ENCODE data around the gene FMO5. TPM values are rescaled to one million over a fixed set of nuclear protein-coding genes. Genes with fewer than 3 reads are reported as not detected.
"Not testable (repeated sequence)": the region's sequence is repeated elsewhere in the genome, so short reads cannot be mapped to it uniquely, and the experiment has no call there.

Gene FMO5
- total and polyA plus RNA-seq, 5 donors from 2014 or later: 0.28 to 1.9 (median 0.98) TPM

DNA sequence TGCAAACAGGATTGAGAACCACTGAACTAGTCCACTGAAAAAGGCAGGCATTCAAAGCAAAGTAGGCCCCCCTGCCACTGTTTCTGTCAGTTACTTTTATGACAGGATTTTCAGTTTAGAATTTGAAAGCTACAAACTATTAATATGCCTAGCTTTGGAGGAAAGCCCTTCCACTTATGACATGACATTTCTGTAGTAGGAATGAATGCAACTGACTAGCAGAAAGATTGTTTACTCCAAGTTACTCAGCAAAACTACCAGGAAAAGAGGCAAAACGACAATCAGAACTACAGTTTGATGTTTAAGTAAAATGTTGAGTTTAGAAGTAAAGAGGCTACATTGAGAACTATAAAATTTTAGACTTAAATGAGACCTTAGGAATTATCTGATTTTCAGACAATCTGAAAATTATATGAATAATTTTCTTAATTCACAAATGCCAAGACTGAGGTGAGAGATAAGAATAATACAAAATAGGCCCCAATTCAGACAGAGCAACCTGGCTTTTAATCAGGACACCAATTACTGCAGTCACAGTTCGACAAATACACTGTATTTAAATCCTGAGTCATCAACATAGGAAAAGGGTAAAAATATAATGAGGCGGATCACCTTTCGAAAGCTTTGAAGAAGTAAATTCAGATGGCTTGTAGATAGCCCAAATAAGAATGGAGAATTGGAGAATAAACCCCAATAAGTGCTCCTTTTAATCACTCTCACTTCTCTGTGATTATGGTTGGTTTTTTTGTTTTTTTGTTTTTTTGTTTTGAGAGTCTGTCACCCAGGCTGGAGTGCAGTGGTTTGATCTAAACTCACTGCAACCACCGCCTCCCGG, 55.1 kb downstream of the FMO5 start:
- no peak for DNase-seq
- H3K27me3 ChIP-seq (ENCODE audit: control insufficient read depth, insufficient read depth, low read length): no peaks in the 10 kb centered on the region
- H3K4me3 ChIP-seq (ENCODE audit: low read depth, low read length): no peak overlapping the region
- Mint-ChIP-seq H3K4me1 (peaks cover 30 to 44% (median 36%) of the 10 kb centered on the region in 4 donors), H3K27ac (peak overlapping the region in 1 of 3 donors; percentile 91), H3K36me3 (peaks cover 20% of the 10 kb centered on the region), H3K27me3 (peaks cover 4% of the 10 kb centered on the region), H3K4me3 (peak overlapping the region; percentile 92 to 100 (median 96)), H3K9me3 (no peaks in the 10 kb centered on the region)
- ATAC-seq (ENCODE audit: low read depth in 2 of 2): no peak
- H3K4me1 ChIP-seq (ENCODE audit: control insufficient read depth, insufficient read depth, low read length, poor library complexity, severe bottlenecking): peaks cover 14% of the 10 kb centered on the region
- peaks cover 23% of the 10 kb centered on the region for H3K36me3 ChIP-seq (ENCODE audit: control insufficient read depth, insufficient read depth, low read length)
- H3K27ac ChIP-seq (ENCODE audit: insufficient read depth, low read length, poor library complexity, severe bottlenecking): no peak overlapping the region
- no peaks in the 10 kb centered on the region for H3K9me3 ChIP-seq (ENCODE audit: control insufficient read depth in 2 of 2, low read length in 2 of 2)

DNA sequence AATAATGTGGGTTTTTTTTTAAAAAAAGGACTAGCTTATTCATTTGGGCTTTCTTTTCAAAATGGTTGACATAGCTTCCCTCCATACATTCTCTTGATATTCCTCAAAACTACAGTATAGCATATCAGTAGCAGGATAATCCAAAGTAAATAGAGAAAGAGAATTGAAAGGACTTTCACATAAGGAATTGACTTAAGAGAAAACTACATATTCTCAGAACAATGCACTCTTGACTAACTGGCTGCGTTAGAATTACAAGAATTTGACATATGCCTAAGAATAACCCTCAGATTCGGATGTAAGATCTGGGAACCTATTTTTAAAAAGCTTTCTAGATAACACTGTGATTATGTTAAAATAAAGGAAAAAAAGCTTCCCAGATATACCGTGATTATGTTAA, 56.0 kb downstream of the FMO5 start:
- H3K9me3 Mint-ChIP-seq: no peaks in the 10 kb centered on the region
- H3K9me3 ChIP-seq (ENCODE audit: control insufficient read depth in 2 of 2, low read length in 2 of 2): no peaks in the 10 kb centered on the region
- H3K27ac Mint-ChIP-seq: no peak overlapping the region
- peaks cover 26% of the 10 kb centered on the region for H3K36me3 ChIP-seq (ENCODE audit: control insufficient read depth, insufficient read depth, low read length)
- no peak overlapping the region for H3K27ac ChIP-seq (ENCODE audit: insufficient read depth, low read length, poor library complexity, severe bottlenecking)
- peaks cover 4% of the 10 kb centered on the region for H3K27me3 Mint-ChIP-seq
- peaks cover 20% of the 10 kb centered on the region for H3K36me3 Mint-ChIP-seq
- peak overlapping the region in 1 of 4 donors; percentile 100 for H3K4me3 Mint-ChIP-seq
- H3K4me3 ChIP-seq (ENCODE audit: low read depth, low read length): no peak overlapping the region
- ATAC-seq (ENCODE audit: low read depth in 2 of 2) (no peak), DNase-seq (no peak)
- H3K27me3 ChIP-seq (ENCODE audit: control insufficient read depth, insufficient read depth, low read length): no peaks in the 10 kb centered on the region
- H3K4me1 Mint-ChIP-seq: peaks cover 27 to 41% (median 34%) of the 10 kb centered on the region in 4 donors
- peaks cover 14% of the 10 kb centered on the region for H3K4me1 ChIP-seq (ENCODE audit: control insufficient read depth, insufficient read depth, low read length, poor library complexity, severe bottlenecking)

DNA sequence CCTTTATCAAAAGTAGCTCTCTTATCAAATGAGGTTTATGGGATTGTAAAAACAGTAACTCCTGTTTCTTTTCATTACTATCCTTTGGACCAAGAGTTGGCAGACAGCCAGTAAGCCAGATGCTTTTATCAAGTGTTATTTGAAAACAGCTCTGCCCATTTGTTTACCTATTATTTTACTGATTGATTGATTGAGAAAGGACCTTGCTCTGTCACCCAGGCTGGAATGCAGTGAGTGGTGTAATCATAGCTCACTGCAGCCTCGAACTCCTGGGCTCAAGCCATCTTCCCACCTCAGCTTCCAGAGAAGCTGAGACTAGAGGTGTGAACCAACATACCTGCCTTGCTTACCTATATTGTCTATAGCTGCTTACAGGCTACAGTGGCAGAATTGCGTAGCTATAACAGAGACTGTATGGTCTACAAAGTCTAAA, 56.5 kb downstream of the FMO5 start:
- DNase-seq (no peak), ATAC-seq (ENCODE audit: low read depth in 2 of 2) (no peak)
- no peak overlapping the region for H3K4me3 ChIP-seq (ENCODE audit: low read depth, low read length)
- Mint-ChIP-seq H3K9me3 (no peaks in the 10 kb centered on the region), H3K4me3 (peak overlapping the region in 2 of 4 donors; percentile 53 to 100), H3K36me3 (peaks cover 24% of the 10 kb centered on the region), H3K27ac (no peak overlapping the region), H3K4me1 (peaks cover 25 to 38% (median 31%) of the 10 kb centered on the region in 4 donors), H3K27me3 (peaks cover 4% of the 10 kb centered on the region)
- H3K27ac ChIP-seq (ENCODE audit: insufficient read depth, low read length, poor library complexity, severe bottlenecking): no peak overlapping the region
- peaks cover 26% of the 10 kb centered on the region for H3K36me3 ChIP-seq (ENCODE audit: control insufficient read depth, insufficient read depth, low read length)
- H3K27me3 ChIP-seq (ENCODE audit: control insufficient read depth, insufficient read depth, low read length): no peaks in the 10 kb centered on the region
- H3K9me3 ChIP-seq (ENCODE audit: control insufficient read depth in 2 of 2, low read length in 2 of 2): no peaks in the 10 kb centered on the region
- peaks cover 14% of the 10 kb centered on the region for H3K4me1 ChIP-seq (ENCODE audit: control insufficient read depth, insufficient read depth, low read length, poor library complexity, severe bottlenecking)

DNA sequence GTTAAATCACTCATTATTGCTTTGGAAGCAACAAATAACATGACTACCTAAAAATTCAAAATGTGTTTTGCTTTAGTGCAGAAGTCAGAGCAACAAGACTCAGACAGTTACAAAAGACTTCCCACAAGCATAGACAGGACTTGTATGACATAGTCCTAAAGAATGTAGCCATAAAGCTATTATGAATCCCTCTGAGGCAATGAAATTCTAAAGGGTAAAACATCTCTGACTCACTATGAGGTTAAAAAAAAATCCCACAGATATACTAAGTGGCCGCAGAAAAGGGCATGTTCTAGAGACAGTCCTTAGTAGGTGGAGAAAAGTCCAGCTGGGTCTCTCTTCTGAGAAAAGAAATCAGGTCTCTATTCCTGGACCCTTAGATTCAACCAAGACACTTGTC, 57.8 kb downstream of the FMO5 start:
- Histone ChIP-seq H3K4me3 (ENCODE audit: low read depth, low read length) (no peak overlapping the region), H3K9me3 (ENCODE audit: control insufficient read depth in 2 of 2, low read length in 2 of 2) (no peaks in the 10 kb centered on the region), H3K27me3 (ENCODE audit: control insufficient read depth, insufficient read depth, low read length) (no peaks in the 10 kb centered on the region), H3K27ac (ENCODE audit: insufficient read depth, low read length, poor library complexity, severe bottlenecking) (no peak overlapping the region), H3K36me3 (ENCODE audit: control insufficient read depth, insufficient read depth, low read length) (peaks cover 36% of the 10 kb centered on the region), H3K4me1 (ENCODE audit: control insufficient read depth, insufficient read depth, low read length, poor library complexity, severe bottlenecking) (peaks cover 14% of the 10 kb centered on the region)
- Mint-ChIP-seq H3K27me3 (no peaks in the 10 kb centered on the region), H3K4me3 (no peak overlapping the region), H3K36me3 (peaks cover 29% of the 10 kb centered on the region), H3K9me3 (no peaks in the 10 kb centered on the region), H3K27ac (no peak overlapping the region), H3K4me1 (peaks cover 21 to 27% (median 24%) of the 10 kb centered on the region in 4 donors)
- no peak for DNase-seq
- no peak for ATAC-seq (ENCODE audit: low read depth in 2 of 2)

DNA sequence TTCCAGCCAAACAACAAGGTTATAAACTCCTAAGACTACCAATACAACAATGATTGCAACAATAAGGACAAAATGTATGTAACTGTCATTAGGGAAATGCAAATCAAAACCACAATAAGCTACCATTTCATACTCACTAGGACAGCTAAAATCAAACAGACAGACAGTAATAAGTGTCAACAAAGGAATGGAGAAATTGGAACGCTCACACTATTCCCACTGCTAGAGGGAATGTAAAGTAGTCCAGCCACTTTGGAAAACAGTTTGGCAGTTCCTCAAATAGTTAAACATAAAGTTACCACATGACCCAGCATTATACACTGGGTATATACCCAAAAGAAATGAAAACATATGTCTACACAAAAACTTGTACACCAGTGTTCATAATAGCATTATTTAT, 62.1 kb downstream of the FMO5 start:
- Mint-ChIP-seq H3K36me3 (peaks cover 54% of the 10 kb centered on the region), H3K4me1 (peaks cover 0 to 2% (median under 1%) of the 10 kb centered on the region in 4 donors), H3K27me3 (no peaks in the 10 kb centered on the region), H3K4me3 (no peak overlapping the region), H3K9me3 (no peaks in the 10 kb centered on the region), H3K27ac (no peak overlapping the region)
- Histone ChIP-seq H3K27ac (ENCODE audit: insufficient read depth, low read length, poor library complexity, severe bottlenecking) (no peak overlapping the region), H3K36me3 (ENCODE audit: control insufficient read depth, insufficient read depth, low read length) (peaks cover 79% of the 10 kb centered on the region), H3K9me3 (ENCODE audit: control insufficient read depth in 2 of 2, low read length in 2 of 2) (no peaks in the 10 kb centered on the region), H3K4me1 (ENCODE audit: control insufficient read depth, insufficient read depth, low read length, poor library complexity, severe bottlenecking) (no peaks in the 10 kb centered on the region), H3K4me3 (ENCODE audit: low read depth, low read length) (no peak overlapping the region), H3K27me3 (ENCODE audit: control insufficient read depth, insufficient read depth, low read length) (no peaks in the 10 kb centered on the region)
- ATAC-seq (ENCODE audit: low read depth in 2 of 2) (no peak), DNase-seq (no peak)

DNA sequence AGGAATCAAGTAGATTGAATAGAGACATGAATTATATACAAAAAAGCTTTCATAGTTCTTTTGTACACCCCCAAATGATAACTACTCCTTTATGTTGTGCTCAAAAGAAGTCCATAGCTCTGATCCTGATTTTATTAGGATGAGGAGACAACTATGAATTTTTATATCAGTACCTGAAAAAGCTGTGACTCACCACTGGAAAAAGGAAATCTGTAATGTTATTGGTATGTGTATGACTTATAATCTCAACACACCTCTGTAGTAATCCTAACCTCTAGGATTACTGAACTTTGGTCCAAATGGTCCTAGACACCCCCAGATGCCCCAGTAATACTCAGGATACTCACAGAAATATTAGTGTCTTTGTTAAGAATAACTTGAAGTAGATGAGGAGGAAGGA, 63.0 kb downstream of the FMO5 start:
- no peaks in the 10 kb centered on the region for H3K27me3 Mint-ChIP-seq
- peaks cover 61% of the 10 kb centered on the region for H3K36me3 Mint-ChIP-seq
- Histone ChIP-seq H3K36me3 (ENCODE audit: control insufficient read depth, insufficient read depth, low read length) (peaks cover 82% of the 10 kb centered on the region), H3K4me1 (ENCODE audit: control insufficient read depth, insufficient read depth, low read length, poor library complexity, severe bottlenecking) (no peaks in the 10 kb centered on the region), H3K4me3 (ENCODE audit: low read depth, low read length) (no peak overlapping the region), H3K9me3 (ENCODE audit: control insufficient read depth in 2 of 2, low read length in 2 of 2) (no peaks in the 10 kb centered on the region), H3K27ac (ENCODE audit: insufficient read depth, low read length, poor library complexity, severe bottlenecking) (no peak overlapping the region), H3K27me3 (ENCODE audit: control insufficient read depth, insufficient read depth, low read length) (no peaks in the 10 kb centered on the region)
- DNase-seq (no peak), ATAC-seq (ENCODE audit: low read depth in 2 of 2) (no peak)
- H3K9me3 Mint-ChIP-seq: no peaks in the 10 kb centered on the region
- no peak overlapping the region for H3K4me3 Mint-ChIP-seq
- H3K27ac Mint-ChIP-seq: no peak overlapping the region
- peaks cover 0 to 2% (median under 1%) of the 10 kb centered on the region in 4 donors for H3K4me1 Mint-ChIP-seq

DNA sequence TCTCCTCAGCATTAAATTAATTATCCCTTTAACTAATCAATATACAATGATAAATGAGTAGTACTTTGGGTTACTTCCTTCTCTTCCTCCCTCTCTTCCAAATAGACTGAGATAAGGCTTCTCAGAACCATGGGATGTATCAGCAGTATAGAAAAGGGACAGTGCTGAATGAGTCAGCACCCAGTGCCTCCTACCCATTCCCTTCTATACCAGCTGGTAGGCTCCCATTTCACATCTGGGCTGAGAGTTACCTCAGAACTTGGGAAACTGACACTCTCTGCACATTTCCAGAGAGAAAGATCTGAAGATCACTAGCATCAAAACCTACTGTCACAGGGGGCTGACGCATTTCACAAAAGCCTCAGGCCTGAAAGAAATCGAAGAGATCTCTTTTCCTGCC, 68.0 kb downstream of the FMO5 start:
- H3K4me3 ChIP-seq (ENCODE audit: low read depth, low read length); H3K27me3 Mint-ChIP-seq; H3K4me3 Mint-ChIP-seq; H3K27ac Mint-ChIP-seq; H3K9me3 ChIP-seq (ENCODE audit: control insufficient read depth in 2 of 2, low read length in 2 of 2); H3K4me1 Mint-ChIP-seq; H3K9me3 Mint-ChIP-seq; H3K27ac ChIP-seq (ENCODE audit: insufficient read depth, low read length, poor library complexity, severe bottlenecking); H3K4me1 ChIP-seq (ENCODE audit: control insufficient read depth, insufficient read depth, low read length, poor library complexity, severe bottlenecking); H3K27me3 ChIP-seq (ENCODE audit: control insufficient read depth, insufficient read depth, low read length); ATAC-seq (ENCODE audit: low read depth in 2 of 2); DNase-seq: not testable (repeated sequence)
- H3K36me3 ChIP-seq (ENCODE audit: control insufficient read depth, insufficient read depth, low read length): peaks cover 62% of the 10 kb centered on the region
- peaks cover 53% of the 10 kb centered on the region for H3K36me3 Mint-ChIP-seq

DNA sequence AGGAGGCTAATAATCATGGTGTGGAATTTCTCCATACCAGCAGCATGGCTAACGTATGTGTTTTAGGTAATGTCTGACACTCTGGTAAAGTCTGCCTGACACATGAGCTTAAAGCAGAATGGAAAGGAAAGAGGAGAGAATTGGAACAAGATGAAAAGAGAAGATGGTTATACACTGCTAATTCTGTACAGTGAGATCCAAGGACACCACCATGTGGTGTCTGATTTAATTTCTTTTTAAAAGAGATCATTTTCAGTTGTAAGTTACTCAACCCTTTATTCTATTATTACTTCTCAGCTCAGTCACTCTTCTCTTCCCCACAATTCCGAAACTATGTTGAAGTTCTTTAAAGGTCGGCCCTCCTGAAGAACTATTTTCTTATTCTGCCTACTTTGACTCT, 68.5 kb downstream of the FMO5 start:
- Histone ChIP-seq H3K27ac (ENCODE audit: insufficient read depth, low read length, poor library complexity, severe bottlenecking) (no peak overlapping the region), H3K4me1 (ENCODE audit: control insufficient read depth, insufficient read depth, low read length, poor library complexity, severe bottlenecking) (no peaks in the 10 kb centered on the region), H3K9me3 (ENCODE audit: control insufficient read depth in 2 of 2, low read length in 2 of 2) (no peaks in the 10 kb centered on the region), H3K27me3 (ENCODE audit: control insufficient read depth, insufficient read depth, low read length) (no peaks in the 10 kb centered on the region), H3K4me3 (ENCODE audit: low read depth, low read length) (no peak overlapping the region), H3K36me3 (ENCODE audit: control insufficient read depth, insufficient read depth, low read length) (peaks cover 57% of the 10 kb centered on the region)
- peaks cover 0 to 2% (median 0%) of the 10 kb centered on the region in 4 donors for H3K4me1 Mint-ChIP-seq
- H3K9me3 Mint-ChIP-seq: no peaks in the 10 kb centered on the region
- H3K4me3 Mint-ChIP-seq: no peak overlapping the region
- DNase-seq: no peak
- no peak for ATAC-seq (ENCODE audit: low read depth in 2 of 2)
- H3K27ac Mint-ChIP-seq: no peak overlapping the region
- H3K36me3 Mint-ChIP-seq: peaks cover 51% of the 10 kb centered on the region
- H3K27me3 Mint-ChIP-seq: no peaks in the 10 kb centered on the region

Data from CD4-positive, CD25-positive, alpha-beta regulatory T cell (primary cell).